Brain microvascular endothelial cell (primary cell): Measurements from ENCODE around the gene AK1.
A peak's percentile ranks its signal among the peaks of the same experiment; 100 is the strongest.

Source experiments
- DNase-seq: peaks from one replicate; pipeline ENCODE4 v3.0.0-alpha.2; 2020
- H3K27ac ChIP-seq: fragments of 250-450 bp; sonication (Bioruptor Pico); 2 replicates; pipeline ENCODE4 v1.5.1; 2020; ENCODE audit warnings: mild to moderate bottlenecking, moderate library complexity
- H3K27me3 ChIP-seq: fragments of 250-450 bp; sonication (Bioruptor Pico); replicated peaks from 2 replicates; pipeline ENCODE4 v1.5.1; 2020; ENCODE audit warnings: mild to moderate bottlenecking
- H3K36me3 ChIP-seq: fragments of 250-450 bp; sonication (Bioruptor Pico); replicated peaks from 2 replicates; pipeline ENCODE4 v1.5.1; 2020; ENCODE audit warnings: mild to moderate bottlenecking
- H3K4me3 ChIP-seq: 2 replicates; pipeline ENCODE4 v1.5.1; 2011; ENCODE audit warnings: low read depth, mild to moderate bottlenecking, control low read depth, low read length, moderate library complexity
- CTCF ChIP-seq: IDR thresholded peaks from 2 replicates; pipeline ENCODE4 v1.5.1; 2011; ENCODE audit warnings: low read depth, mild to moderate bottlenecking, moderate library complexity, low read length, control low read depth, inconsistent platforms; ENCODE audit errors: missing control alignments
- in situ Hi-C: cut with HindIII; loops from 2 replicates; pipeline ENCODE4 v1.10.0; 2017; ENCODE audit warnings: low sequenced_read_pairs, low pct_ligation_motif_present

Gene AK1

GRCh38 chr9:127856094-127856728 lies 21.3 kb downstream of the AK1 start:
- H3K27ac ChIP-seq, result no peak overlapping the region
- no peak for DNase-seq
- in situ Hi-C loops, result loop anchor here (25.0 kb wide), 1 partner anchor 94 kb away; no protein-coding TSS in a partner anchor
- H3K27me3 ChIP-seq, result no peaks in the 10 kb centered on the region
- no peak overlapping the region for H3K4me3 ChIP-seq
- H3K36me3 ChIP-seq, result no peaks in the 10 kb centered on the region
- no peak for TF ChIP-seq CTCF

- H3K4me3 ChIP-seq, result no peak overlapping the region
- no peak for DNase-seq
- TF ChIP-seq CTCF, result no peak
- H3K36me3 ChIP-seq, result no peaks in the 10 kb centered on the region
- in situ Hi-C loops, result loop anchor here (25.0 kb wide), 1 partner anchor 93 kb away; no protein-coding TSS in a partner anchor
- H3K27ac ChIP-seq, result no peak overlapping the region
- no peaks in the 10 kb centered on the region for H3K27me3 ChIP-seq
Observed at GRCh38 chr9:127855522-127855921, 22.0 kb downstream of the AK1 start.

GRCh38 chr9:127854960-127855359 lies 22.5 kb downstream of the AK1 start:
- in situ Hi-C loops, result loop anchor here (25.0 kb wide), 1 partner anchor 93 kb away; no protein-coding TSS in a partner anchor
- Histone ChIP-seq H3K27me3 (no peaks in the 10 kb centered on the region), H3K27ac (no peak overlapping the region), H3K36me3 (no peaks in the 10 kb centered on the region), H3K4me3 (no peak overlapping the region)
- no peak for TF ChIP-seq CTCF
- DNase-seq, result no peak

GRCh38 chr9:127854184-127854806 lies 23.2 kb downstream of the AK1 start, which contains the start of gene ENG:
Gene ENG (minus strand): TSS chr9:127854658. CDS start chr9:127854355, 303 bp downstream.
- in situ Hi-C loops, result loop anchor here (25.0 kb wide), 1 partner anchor 92 kb away; no protein-coding TSS in a partner anchor
- Histone ChIP-seq H3K4me3 (peak within 1 kb of the TSS; percentile 76), H3K36me3 (no peaks in the 10 kb centered on the region), H3K27me3 (no peaks in the 10 kb centered on the region), H3K27ac (peak within 1 kb of the TSS; percentile 6)
- peak; percentile 39 for TF ChIP-seq CTCF
- peak; percentile 44 for DNase-seq

- DNase-seq, result no peak
- in situ Hi-C loops, result loop anchor here (25.0 kb wide), 1 partner anchor 91 kb away; no protein-coding TSS in a partner anchor
- H3K4me3 ChIP-seq, result peak overlapping the region; percentile 76
Observed at GRCh38 chr9:127853312-127854183, 23.9 kb downstream of the AK1 start.

More at GRCh38 chr9:127853312-127854183, 23.9 kb downstream of the AK1 start:
- Histone ChIP-seq H3K27me3 (no peaks in the 10 kb centered on the region), H3K27ac (no peak overlapping the region), H3K36me3 (peaks cover 4% of the 10 kb centered on the region)
- TF ChIP-seq CTCF, result no peak
